NCI-H226 (cell line): ENCODE measurements around the gene CNOT8.
"Not testable (repeated sequence)": the region's sequence is repeated elsewhere in the genome, so short reads cannot be mapped to it uniquely, and the experiment has no call there.

Experiments
- DNase-seq: peaks from one replicate; pipeline ENCODE4 v3.0.0-alpha.2; 2015

The CNOT8 gene

DNA sequence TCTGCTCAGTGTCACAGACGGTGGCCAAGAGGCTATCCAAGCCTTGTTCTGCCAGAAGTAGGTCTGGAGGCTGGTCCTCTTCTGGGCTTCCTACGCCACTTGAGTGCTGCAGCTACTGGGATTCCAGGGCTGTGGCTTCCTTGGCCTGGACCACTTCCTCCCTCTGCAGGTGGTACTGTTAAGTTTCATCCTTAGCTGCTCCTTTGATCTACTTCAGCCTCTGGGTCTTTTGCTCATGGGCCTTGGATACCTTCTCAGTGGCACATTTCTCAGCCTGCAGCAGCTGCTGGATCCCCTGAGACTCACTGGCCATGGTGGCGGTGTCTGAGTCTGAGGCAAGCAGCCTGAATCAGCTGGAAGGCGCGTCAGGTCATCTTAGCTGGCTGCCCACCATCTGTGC is 10.3 kb downstream of the CNOT8 start:
- DNase-seq: no peak

DNA sequence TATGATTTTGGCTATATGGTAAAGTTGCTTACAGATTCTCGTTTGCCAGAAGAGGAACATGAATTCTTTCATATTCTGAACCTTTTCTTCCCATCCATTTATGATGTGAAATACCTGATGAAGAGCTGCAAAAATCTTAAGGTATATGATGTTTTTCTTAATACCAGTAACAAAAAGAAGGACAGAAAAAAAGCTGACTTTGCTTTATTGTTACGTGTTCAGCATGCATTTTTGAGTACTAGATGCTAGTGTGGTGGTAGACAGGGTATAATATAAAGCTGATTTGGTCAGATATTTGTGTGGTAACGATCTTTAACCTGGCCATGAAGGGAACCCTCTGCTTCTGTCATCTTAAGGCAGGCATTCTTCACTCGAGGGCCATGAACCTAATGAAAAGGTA is 13.3 kb downstream of the CNOT8 start:
- no peak for DNase-seq

DNA sequence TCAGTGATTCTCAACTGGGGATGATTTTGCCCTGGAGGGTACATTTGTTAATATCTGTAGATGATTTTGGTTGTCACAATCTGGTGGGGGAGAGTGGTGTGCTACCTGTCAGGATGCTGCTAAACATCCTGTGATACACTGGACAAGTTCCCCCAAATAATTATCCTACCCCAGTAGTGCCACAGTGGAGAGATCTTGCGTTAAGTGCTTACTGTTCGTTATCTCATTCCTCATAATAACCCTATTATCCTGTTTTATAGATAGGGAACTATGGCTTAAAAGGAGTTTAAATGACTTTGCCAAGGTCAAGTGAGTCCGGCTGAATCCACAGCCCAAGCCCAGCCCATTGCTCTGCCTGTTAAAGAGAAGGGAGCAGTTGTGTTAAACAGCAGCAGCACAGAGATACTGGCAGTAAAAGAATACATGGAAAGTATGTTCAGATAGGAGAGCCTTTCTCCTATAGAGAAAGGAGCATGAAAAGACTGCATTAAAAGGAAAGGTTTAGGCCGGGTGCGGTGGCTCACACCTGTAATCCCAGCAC is 15.4 kb downstream of the CNOT8 start:
- DNase-seq: no peak

DNA sequence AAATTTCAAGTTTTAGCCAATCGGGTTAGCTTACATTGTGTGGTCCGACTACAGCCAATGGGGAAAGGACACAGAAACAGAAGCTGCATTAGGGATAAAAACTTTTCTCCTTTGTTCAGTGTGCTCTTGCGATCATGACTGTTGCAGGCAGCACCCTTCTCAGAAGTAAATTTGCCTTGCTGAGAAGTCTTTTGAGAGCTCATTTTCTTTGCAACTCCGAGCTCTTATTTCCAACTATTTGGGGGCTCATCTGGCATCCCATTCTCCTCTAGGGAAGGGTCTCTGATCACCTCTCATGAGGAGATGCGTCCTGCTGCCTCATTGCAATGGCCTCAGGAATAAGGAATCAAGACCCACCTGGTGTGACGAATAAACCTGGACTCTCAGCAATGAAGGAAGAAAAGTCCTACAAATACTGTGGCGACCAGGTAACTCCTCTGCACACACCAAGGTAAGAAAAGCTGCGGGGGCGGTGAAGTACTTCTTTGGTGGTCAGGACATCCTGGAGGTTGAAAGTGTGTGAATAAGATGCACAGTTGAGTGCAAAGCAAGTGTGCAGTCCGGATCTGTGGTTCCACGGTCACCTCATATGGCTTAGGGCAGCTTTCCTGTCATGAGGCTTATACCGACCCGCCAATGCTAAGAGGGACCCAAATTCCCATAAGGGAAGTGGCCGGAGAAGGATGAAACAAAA is 20.4 kb downstream of the CNOT8 start:
- DNase-seq: no peak

DNA sequence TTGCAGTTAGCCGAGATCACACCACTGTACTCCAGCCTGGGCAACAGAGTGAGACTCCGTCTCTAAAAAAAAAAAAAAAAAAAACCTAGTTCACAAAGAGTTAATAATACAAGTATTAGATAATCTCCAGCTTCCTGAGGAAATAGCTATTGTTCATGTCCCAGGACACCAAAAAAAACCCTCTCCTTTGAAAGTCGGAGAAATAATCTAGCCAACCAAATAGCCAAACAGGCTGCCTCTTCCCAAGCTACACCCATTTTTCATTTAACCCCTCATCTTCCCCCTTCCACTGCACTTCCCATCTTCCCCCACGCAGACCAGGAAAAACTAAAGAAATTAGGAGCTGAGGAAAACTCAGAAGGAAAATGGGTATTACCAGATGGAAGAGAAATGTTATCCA is 23.6 kb downstream of the CNOT8 start:
- DNase-seq: no peak

DNA sequence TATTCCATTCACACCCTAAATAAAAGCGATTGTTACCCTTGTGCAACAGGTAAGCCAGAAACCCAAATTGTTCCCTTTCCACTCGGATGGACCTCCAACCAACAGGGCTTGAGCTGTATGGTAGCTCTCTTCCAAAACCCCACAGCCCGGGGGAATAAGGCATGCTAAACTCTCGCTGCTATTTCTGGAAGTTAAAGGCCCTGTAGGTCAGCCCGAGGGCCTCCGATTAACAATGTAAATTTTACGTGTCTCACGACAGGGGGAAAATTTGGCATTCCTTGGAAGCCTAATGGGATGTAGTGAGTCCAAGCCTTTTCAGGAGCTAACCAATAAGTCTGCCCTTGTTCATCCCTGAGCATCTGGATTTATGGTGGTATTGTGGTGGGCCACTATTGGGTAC is 26.0 kb downstream of the CNOT8 start:
- no peak for DNase-seq

DNA sequence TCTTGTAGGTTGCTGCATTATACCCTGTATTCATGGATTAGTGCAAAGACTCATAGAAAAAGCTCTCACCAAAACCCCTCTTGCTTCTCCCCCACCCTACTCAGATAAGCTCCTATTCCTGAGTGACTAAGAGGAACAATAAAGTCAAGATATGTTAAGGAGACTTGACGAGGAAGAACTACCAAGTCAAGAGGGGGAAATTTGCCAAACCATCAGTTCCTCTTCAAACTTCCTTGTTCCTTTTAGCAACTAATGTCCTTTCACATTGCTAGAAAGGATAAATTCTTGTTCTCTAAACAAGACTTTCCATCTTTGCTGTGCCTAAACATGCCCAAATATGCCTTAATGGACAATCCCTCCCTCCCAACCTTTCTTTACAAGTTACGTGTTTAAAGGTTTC is 27.0 kb downstream of the CNOT8 start:
- no peak for DNase-seq

DNA sequence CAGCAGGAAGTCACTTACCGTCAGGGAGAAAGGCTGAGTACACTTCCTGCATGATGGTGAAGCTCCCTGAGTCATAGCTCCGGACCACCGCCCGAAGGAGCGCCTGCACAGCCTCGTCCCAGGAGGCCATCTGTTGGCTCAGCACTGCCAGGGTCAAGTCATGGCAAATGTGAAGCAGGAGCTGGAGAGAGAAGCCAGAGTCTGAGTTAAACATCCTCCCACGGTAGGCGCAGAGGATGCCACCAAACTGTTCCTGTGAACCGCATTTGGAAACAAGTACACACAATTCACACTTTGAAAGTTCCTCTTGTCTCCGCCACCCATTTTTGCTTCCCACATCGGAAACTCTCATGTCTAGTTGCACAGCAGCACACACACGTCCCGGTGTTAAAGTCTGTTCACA is 33.9 kb downstream of the CNOT8 start:
- DNase-seq: no peak

DNA sequence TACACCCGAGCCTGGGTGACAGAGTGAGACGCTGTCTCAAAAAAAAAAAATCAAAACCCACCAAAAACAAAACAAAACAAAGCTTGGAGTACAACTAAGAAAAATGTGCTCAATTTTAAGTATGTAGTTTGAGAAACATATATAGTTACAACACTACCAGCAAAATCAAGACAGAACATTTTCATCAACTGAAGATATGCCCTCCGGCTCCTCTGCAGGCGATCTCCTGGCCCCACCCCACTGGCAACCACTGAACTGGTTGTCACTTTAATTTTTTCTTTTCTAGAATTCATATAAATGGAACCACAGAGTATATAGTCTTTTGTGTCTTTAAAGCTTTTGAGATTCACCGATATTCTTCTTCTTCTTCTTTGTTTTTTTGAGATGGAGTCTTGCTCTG is 35.0 kb downstream of the CNOT8 start:
- DNase-seq: no peak

DNA sequence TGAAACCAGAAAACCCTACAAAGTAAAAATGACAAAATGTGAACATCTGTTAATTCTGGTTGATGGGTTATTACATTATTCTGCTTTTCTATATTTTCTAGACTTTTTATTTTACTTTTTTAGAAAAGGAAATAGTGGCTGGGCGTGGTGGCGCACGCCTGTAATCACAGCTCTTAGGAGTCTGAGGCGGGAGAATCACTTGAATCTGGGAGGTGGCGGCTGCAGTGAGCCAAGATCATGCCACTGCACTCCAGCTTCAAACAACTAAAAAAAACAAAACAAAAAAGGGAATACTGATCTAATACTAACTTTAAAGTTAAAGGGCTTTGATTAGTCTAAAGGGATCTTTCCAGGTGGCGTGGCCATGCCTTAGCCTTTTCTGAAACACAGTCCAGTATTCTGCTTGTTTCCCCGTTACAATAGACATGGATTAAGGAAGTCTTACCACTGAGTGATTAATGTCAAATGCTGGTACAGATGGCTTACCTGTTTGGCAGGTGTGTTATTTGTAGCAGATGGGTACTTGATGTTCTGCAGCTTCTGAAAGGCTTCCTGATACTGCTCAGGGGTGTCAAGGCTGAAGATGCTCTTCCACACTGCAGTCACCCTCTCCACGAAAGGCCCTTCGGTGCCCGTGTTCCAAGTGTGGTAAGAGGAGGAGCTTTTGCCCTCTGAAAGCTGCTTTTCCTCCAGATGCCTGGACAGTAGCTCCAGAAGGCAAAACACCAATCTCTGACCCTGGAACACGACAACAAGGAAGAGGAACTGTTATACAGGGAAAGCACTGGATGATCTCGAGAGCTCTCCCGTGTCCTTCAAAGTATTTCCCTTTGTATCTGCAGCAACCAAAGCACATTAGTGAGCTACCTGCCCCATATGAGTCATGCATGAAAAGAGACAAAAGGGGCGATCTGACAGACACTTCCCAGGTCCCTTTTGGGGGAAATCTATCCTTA is 37.5 kb downstream of the CNOT8 start:
- no peak for DNase-seq

DNA sequence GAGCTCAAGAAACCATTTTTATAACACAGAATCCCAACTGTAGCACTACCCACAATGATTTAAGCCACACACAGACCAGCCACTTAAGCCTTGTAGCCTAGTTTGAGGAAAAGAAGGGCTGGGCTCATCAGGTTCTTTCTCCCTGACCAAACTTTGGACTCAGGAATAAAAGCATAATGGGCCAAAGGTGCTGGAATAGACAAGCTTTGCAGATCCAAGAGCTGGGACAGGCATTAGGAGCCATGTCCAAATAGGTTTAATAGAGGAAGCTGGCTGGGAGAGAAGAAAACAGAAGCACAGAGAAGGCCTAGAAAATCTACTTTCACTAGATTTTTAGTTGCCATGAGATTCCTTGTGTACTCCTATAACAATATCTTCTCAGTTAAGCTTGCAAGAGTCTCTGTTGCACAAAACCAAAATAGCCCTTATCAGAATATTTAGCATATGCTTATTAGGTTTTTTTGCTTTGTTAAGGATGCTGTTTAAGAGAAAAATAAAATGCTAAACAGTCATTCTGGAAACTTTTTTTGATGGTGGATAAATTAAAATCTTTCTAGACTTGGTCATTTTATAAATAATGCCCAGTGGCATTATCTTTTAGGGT is 38.2 kb downstream of the CNOT8 start:
- DNase-seq: no peak

DNA sequence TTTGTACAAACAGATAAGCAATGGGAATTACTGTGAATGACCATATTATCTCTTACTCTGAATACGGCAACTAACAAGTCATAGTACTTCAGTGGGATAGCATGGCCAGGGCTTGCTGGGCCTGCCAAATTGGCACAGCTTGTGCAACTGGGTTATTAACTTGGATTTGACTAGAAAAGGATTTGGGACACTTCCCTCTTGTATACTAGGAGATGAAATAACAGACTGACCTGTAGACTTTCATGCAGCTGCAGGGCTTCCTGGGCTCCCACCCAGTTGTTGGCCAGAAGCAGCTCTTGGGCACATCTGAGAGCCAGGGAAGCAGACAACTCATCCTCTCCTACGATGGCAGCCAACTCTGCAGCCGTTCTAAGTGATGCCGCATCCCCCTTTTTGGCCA is 39.8 kb downstream of the CNOT8 start:
- DNase-seq: no peak

DNA sequence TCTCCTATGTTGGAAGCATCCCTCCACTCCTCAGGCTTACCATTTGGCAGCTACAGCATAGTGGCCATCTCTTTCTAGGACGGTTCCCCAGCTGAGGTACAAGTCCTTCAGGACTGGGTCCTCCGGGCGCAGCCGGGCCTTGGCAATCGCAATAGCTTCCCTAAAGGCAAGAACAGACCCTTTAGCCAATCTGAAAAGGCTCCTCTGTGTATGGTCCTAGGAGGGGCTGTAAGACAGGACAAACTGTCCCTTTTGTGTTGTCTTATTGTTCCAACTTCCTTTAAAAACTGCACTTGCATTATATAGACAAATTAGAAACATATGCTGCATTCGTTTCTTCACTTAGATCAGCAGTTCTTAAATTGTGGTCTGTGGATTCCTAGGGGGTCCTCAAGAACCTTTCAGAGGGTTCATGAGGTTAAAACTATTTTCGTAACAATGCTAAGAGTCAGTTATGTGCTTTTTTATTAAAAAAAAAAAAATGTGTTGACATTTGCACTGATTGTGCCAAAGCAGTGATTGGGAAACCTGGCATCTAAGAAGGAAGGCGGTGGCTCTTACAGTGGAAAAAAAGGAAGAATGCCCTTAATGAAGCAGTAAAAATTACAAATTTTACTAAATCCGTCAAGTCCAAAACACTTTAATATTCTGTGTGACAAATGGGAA is 40.9 kb downstream of the CNOT8 start:
- DNase-seq: no peak

DNA sequence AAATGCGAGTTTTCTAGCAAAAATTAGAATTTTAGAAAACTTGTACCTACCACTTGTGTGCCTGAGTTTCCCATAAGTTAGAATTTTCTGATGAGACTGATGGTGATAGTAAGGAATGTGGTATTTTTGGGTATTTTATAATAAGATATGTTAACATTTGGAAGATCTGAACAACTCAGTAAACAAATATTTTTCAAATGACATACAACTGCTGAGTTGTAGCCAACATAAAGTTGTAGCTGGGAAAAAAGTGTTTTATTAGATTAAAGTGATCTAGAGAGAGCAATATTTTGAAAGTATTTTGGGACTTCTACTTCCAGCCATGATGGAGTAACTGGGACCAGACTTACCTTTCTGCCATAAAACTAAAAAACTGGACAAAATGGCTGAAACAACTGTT is 41.6 kb downstream of the CNOT8 start:
- no peak for DNase-seq

DNA sequence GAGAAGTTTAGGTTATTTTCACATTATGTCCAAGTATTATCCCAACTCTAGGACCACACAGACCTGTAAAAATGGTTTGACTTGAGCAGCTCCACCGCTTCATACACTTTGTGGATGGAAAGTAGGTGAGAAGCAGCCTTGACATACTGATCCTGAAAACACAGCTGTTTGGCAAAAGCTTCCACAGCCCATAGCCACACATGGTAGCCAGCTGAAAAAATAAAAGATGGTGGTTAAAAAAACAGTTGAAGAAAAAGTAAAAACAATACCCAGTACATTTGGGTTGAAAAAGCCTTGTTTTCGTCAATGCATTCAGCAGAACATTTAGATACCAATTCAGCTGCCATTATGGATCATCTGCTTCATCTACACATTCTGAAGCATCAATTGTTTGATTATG is 42.8 kb downstream of the CNOT8 start:
- no peak for DNase-seq

DNA sequence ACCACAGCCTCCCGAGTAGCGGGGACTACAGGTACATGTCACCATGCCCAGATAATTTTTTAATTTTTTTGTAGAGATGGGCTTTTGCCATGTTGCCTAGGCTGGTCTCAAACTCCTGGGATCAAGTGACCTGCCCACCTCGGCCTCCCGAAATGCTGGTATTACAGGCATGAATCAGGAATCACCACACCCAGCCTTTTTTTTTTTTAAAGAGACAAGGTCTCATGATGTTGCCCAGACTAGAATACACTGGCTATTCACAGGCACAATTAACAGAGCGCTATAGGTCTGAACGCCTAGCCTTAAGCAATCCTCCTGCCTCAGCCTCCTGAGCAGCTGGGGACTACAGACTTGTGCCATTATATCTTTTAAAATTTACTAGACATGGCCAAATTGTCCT is 43.5 kb downstream of the CNOT8 start:
- no peak for DNase-seq

DNA sequence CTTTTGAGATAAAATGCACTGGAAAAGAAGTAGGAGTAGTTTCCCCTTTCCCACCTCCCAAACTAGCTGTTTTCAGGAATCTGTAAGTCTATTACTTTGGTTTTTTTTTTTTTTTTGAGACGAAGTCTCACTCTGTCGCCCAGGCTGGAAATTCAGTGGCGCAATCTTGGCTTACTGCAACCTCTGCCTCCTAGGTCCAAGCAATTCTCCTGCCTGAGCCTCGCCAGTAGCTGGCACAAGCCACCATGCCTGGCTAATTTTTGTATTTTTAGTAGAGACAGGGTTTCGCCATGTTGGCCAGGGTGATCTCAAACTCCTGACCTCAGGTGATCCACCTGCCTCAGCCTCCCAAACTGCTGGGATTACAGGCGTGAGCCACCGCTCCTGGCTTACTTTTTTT is 47.2 kb downstream of the CNOT8 start:
- not testable (repeated sequence) for DNase-seq

DNA sequence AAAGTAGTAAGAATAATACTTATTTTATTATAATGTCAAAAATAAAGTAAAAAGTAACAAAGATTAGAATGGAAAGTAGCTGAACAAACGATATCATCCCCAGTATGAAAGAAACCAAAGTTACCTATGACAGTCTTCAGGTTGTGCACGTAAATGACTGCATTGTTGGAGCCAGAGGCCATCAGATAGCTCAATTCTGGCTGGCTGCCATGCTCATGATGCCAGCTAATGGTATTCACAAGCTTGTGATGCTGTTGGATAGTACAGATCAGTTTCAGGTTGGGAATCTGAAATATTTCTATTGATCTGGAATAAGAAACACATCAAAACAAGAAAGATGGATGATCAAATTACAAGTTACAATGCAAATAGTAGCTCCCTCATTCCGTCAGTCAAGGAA is 58.4 kb downstream of the CNOT8 start:
- DNase-seq: no peak

DNA sequence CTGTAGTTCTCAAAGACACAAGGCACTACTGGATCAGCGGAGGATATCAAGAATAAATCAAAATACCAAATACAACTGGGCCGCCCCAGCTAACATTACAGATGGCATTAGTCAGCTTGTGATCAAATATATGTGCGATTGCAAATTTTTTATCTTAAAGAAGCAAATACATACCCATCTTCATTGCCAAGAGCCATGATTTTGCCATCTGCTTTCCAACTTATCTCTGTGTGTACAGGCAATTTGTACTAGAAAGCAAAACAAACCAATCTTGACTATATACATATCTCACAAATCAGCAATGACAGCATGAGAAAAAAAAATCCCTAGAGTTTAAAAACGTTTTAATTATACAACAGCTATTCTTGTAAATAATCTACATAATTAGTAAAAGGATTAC is 59.3 kb downstream of the CNOT8 start:
- DNase-seq: no peak

DNA sequence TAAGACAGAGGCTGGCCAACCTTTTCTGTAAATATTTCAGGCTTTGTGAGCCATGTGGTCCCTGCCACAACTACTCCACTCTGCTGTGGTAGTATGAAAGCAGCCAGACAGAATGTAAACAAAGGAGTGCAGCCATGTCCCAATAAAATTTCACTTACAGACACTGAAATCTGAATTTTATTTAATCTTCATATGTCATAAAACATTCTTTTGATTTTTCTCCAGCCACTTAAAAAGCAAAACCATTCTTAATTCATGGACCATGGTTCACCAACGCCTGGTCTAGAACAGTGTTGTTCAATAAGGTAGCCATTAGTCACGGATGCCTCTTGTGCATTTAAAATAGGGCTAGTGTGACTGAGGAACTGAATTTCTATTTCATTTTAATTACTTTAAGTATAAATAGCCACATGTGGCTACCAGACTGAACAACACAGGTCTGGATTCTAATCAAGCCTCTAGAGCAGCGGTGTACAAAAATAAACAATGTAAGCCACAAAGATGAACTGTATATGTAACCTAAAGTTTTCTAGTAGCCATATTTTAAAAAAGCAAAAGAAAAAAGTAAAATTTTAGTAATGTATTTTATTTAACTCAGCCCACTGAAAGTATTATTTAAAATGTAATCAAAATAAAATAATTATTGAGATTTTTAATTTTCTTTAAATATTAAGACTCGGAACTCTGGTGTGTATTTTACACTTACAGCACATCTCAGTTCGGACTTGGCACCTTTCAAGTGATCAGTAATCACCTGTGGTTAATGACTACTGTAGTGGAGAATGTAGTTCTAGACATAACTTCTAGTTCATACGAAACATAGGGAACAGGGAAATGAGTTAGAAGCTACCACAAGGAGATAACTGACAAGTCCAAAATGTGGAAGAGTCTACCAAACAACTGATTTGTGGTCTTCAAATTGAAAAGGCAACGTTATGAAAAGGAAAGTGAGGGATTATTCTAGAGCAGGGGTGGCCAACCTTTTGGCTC is 65.3 kb downstream of the CNOT8 start:
- DNase-seq: no peak
